Kidney epithelial cell (primary cell): Measurements from ENCODE around the gene HTRA1. TPM values are rescaled to one million over a fixed set of nuclear protein-coding genes. Genes with fewer than 3 reads are reported as not detected.

Experiments used
- DNase-seq: peaks from one replicate; pipeline ENCODE4 v3.0.0-alpha.2; 2010; ENCODE audit warnings: low read depth
- H3K27me3 ChIP-seq: 2 replicates; pipeline ENCODE4 v1.6.0; 2011; ENCODE audit warnings: low read length; ENCODE audit not compliant: control insufficient read depth, insufficient read depth
- H3K36me3 ChIP-seq: 2 replicates; pipeline ENCODE4 v1.5.1; 2011; ENCODE audit warnings: low read length; ENCODE audit not compliant: control insufficient read depth, insufficient read depth
- H3K4me3 ChIP-seq: 2 replicates; pipeline ENCODE4 v1.5.1; 2011; ENCODE audit warnings: low read depth, mild to moderate bottlenecking, control low read depth, low read length
- CTCF ChIP-seq: IDR thresholded peaks from 2 replicates; pipeline ENCODE4 v1.5.1; 2011; ENCODE audit warnings: mild to moderate bottlenecking, moderate library complexity, low read length, control low read depth, inconsistent platforms; ENCODE audit not compliant: insufficient read depth, poor library complexity, severe bottlenecking
- total RNA-seq: library from RNA; depleted of rRNA; stranded (reverse); fragments of >200 nt; gene quantifications from 2 replicates; pipeline ENCODE4 v1.2.3, GENCODE V29; 2015

Gene HTRA1
- total RNA-seq, 1 donor from 2014 or later: 110 TPM

- no peaks in the 10 kb centered on the region for H3K36me3 ChIP-seq
- H3K27me3 ChIP-seq: peaks cover 12% of the 10 kb centered on the region
- no peak overlapping the region for H3K4me3 ChIP-seq
- TF ChIP-seq CTCF: no peak
- no peak for DNase-seq
Observed at GRCh38 chr10:122530177-122530576, 68.8 kb downstream of the HTRA1 start.

GRCh38 chr10:122531261-122531660 lies 69.9 kb downstream of the HTRA1 start:
- no peaks in the 10 kb centered on the region for H3K36me3 ChIP-seq
- H3K27me3 ChIP-seq: peaks cover 6% of the 10 kb centered on the region
- no peak overlapping the region for H3K4me3 ChIP-seq
- TF ChIP-seq CTCF: no peak
- no peak for DNase-seq

GRCh38 chr10:122531939-122532338 lies 70.6 kb downstream of the HTRA1 start:
- Histone ChIP-seq H3K27me3 (peaks cover 6% of the 10 kb centered on the region), H3K36me3 (no peaks in the 10 kb centered on the region), H3K4me3 (no peak overlapping the region)
- no peak for DNase-seq
- no peak for TF ChIP-seq CTCF

- peaks cover 6% of the 10 kb centered on the region for H3K27me3 ChIP-seq
- H3K36me3 ChIP-seq: no peaks in the 10 kb centered on the region
- no peak overlapping the region for H3K4me3 ChIP-seq
- TF ChIP-seq CTCF: no peak
- no peak for DNase-seq
Observed at GRCh38 chr10:122532601-122533296, 71.4 kb downstream of the HTRA1 start.

GRCh38 chr10:122537545-122537944 lies 76.2 kb downstream of the HTRA1 start:
- Histone ChIP-seq H3K36me3 (no peaks in the 10 kb centered on the region), H3K27me3 (peaks cover 4% of the 10 kb centered on the region), H3K4me3 (no peak overlapping the region)
- DNase-seq: no peak
- no peak for TF ChIP-seq CTCF

- no peak for DNase-seq
- H3K36me3 ChIP-seq: no peaks in the 10 kb centered on the region
- TF ChIP-seq CTCF: no peak
- no peak overlapping the region for H3K4me3 ChIP-seq
- peaks cover 4% of the 10 kb centered on the region for H3K27me3 ChIP-seq
Observed at GRCh38 chr10:122541541-122542002, 80.2 kb downstream of the HTRA1 start.
